PC-9 (cell line): Measurements from ENCODE around the gene OBSCN. TPM values are rescaled to one million over a fixed set of nuclear protein-coding genes. Genes with fewer than 3 reads are reported as not detected.
A peak's percentile ranks its signal among the peaks of the same experiment; 100 is the strongest.

Experiments
- BruUV-seq: library from RNA; stranded (reverse); fragments of 400-500 nt; replicated peaks from 2 replicates; lab custom pipeline; 2021; lab: Mats Ljungman, UMichigan
- CTCF ChIA-PET: fragments of 300-600 bp; sonication (Branson Sonifier 250); formaldehyde crosslinking; loops from one replicate; lab custom pipeline; 2022; ENCODE audit warnings: antibody characterized with exemption; lab: Charles Lee
- POLR2A ChIA-PET: fragments of 300-600 bp; sonication (Branson Sonifier 250); formaldehyde crosslinking; loops from one replicate; lab custom pipeline; 2022; ENCODE audit warnings: antibody characterized with exemption; ENCODE audit not compliant: unreplicated experiment; lab: Charles Lee
- DNase-seq, 2 experiments: peaks; one replicate each; pipeline versions ENCODE4 v3.0.0 to v3.0.0-alpha.2; 2015 to 2022; ENCODE audit warnings: mixed read lengths in 1 of 2
- H2AFZ ChIP-seq: fragments of 200-600 bp; sonication (generic); 2 replicates; pipeline ENCODE4 v1.8.1; 2017; ENCODE audit warnings: antibody characterized with exemption
- H3F3A ChIP-seq: fragments of 200-600 bp; sonication (generic); 2 replicates; pipeline ENCODE4 v1.8.1; 2017; ENCODE audit warnings: antibody characterized with exemption, mild to moderate bottlenecking, low read depth; ENCODE audit not compliant: insufficient read depth
- H3K27ac ChIP-seq: fragments of 200-600 bp; sonication (generic); 2 replicates; pipeline ENCODE4 v1.6.1; 2016; ENCODE audit warnings: mixed run types
- H3K27me3 ChIP-seq: fragments of 200-600 bp; sonication (generic); 2 replicates; pipeline ENCODE4 v1.6.1; 2016; ENCODE audit warnings: low read depth, mixed run types; ENCODE audit not compliant: insufficient read depth
- H3K36me3 ChIP-seq: fragments of 200-600 bp; sonication (generic); 2 replicates; pipeline ENCODE4 v1.6.1; 2016; ENCODE audit warnings: low read depth, mixed run types
- H3K4me1 ChIP-seq: fragments of 200-600 bp; sonication (generic); replicated peaks from 2 replicates; pipeline ENCODE4 v1.6.1; 2016; ENCODE audit warnings: mixed run types; ENCODE audit not compliant: insufficient read depth
- H3K4me2 ChIP-seq: fragments of 200-600 bp; sonication (generic); 2 replicates; pipeline ENCODE4 v1.6.1; 2017; ENCODE audit warnings: mixed run types
- H3K4me3 ChIP-seq: fragments of 200-600 bp; sonication (generic); 2 replicates; pipeline ENCODE4 v1.6.1; 2016; ENCODE audit warnings: mixed run types
- H3K79me2 ChIP-seq: fragments of 200-600 bp; sonication (generic); 2 replicates; pipeline ENCODE4 v1.6.1; 2017; ENCODE audit warnings: low read depth, mixed run types
- H3K9me2 ChIP-seq: fragments of 200-600 bp; sonication (generic); 2 replicates; pipeline ENCODE4 v1.8.1; 2017; ENCODE audit warnings: mild to moderate bottlenecking; ENCODE audit not compliant: insufficient read depth
- H3K9me3 ChIP-seq: fragments of 200-600 bp; sonication (generic); 2 replicates; pipeline ENCODE4 v1.8.1; 2016; ENCODE audit warnings: low read depth; ENCODE audit not compliant: insufficient read depth
- H4K20me1 ChIP-seq: fragments of 200-600 bp; sonication (generic); 2 replicates; pipeline ENCODE4 v1.8.1; 2017; ENCODE audit not compliant: insufficient read depth
- EZH2 ChIP-seq: fragments of 200-600 bp; sonication (generic); IDR thresholded peaks from 2 replicates; pipeline ENCODE4 v1.8.0; 2017; ENCODE audit warnings: antibody characterized with exemption, low read depth
- intact Hi-C: fragments of 100-400 bp; cut with micrococcal nuclease; formaldehyde crosslinking; loops from one replicate; pipeline ENCODE4 v1.10.0; 2022; ENCODE audit not compliant: unreplicated experiment
- total RNA-seq: library from RNA; stranded (reverse); gene quantifications from 2 replicates; pipeline ENCODE4 v1.2.3, GENCODE V29; 2021
- TF ChIP-seq, protein P1 (sequence below): fragments of 200-600 bp; sonication (generic); conservative IDR thresholded peaks from 2 replicates; pipeline ENCODE4 v1.6.1; 2017; ENCODE audit warnings: mixed run types, antibody characterized with exemption, mild to moderate bottlenecking, moderate library complexity

The OBSCN gene
- total RNA-seq, 1 experiment from 2014 or later, result 62.9 TPM

DNA sequence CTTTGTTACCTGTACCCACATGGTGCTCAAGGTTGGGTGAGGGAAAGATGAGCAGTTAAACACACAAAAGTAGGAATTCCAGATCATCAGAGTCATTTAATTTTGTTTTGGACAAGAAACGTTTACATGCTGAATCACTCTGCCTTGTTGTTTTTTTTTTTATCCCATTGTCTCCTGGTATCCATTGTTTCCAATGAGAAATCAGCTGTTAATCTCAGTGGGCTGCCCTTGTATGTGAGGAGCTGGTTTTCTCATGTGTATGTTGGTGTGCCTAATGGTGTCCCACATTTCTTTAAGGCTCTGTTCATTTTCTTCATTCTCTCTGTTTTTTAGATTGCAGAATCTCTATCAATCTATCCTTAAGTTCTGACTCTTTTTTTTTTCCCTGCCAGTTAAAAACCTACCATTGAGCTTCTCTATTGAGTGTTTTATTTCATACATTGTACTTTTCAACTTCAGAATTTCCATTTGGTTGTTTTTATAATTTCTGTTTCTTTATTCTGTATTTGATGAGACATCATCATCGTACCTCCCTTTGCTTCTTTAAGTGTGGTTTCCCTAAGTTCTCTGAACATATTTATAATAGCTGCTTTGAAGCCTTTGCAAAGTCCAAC, 8.8 kb upstream of the OBSCN start:
- no peak for TF ChIP-seq EZH2
- TF ChIP-seq, protein P1, sequence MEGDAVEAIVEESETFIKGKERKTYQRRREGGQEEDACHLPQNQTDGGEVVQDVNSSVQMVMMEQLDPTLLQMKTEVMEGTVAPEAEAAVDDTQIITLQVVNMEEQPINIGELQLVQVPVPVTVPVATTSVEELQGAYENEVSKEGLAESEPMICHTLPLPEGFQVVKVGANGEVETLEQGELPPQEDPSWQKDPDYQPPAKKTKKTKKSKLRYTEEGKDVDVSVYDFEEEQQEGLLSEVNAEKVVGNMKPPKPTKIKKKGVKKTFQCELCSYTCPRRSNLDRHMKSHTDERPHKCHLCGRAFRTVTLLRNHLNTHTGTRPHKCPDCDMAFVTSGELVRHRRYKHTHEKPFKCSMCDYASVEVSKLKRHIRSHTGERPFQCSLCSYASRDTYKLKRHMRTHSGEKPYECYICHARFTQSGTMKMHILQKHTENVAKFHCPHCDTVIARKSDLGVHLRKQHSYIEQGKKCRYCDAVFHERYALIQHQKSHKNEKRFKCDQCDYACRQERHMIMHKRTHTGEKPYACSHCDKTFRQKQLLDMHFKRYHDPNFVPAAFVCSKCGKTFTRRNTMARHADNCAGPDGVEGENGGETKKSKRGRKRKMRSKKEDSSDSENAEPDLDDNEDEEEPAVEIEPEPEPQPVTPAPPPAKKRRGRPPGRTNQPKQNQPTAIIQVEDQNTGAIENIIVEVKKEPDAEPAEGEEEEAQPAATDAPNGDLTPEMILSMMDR, result no peak
- Histone ChIP-seq H3K4me3 (no peak overlapping the region), H2AFZ (no peak overlapping the region), H3K4me2 (no peak overlapping the region), H3K27ac (no peak overlapping the region), H3K9me2 (no peaks in the 10 kb centered on the region), H3K79me2 (no peaks in the 10 kb centered on the region), H3K36me3 (no peaks in the 10 kb centered on the region), H3K4me1 (no peaks in the 10 kb centered on the region), H3K27me3 (no peaks in the 10 kb centered on the region), H3K9me3 (peaks cover 20% of the 10 kb centered on the region), H4K20me1 (no peaks in the 10 kb centered on the region), H3F3A (no peaks in the 10 kb centered on the region)
- BruUV-seq, result no TSS peak
- intact Hi-C loops, result no loop called here
- ChIA-PET CTCF (interaction anchor here (0.6 kb wide), 1 partner anchor 875 kb away, joined by 3 read pairs; no protein-coding TSS in a partner anchor), POLR2A (interaction anchor here (0.6 kb wide), 2 partner anchors 50 to 715 kb away, joined by 10 read pairs; no protein-coding TSS in a partner anchor)
- DNase-seq, result peak in 1 of 2 experiments; percentile 43

DNA sequence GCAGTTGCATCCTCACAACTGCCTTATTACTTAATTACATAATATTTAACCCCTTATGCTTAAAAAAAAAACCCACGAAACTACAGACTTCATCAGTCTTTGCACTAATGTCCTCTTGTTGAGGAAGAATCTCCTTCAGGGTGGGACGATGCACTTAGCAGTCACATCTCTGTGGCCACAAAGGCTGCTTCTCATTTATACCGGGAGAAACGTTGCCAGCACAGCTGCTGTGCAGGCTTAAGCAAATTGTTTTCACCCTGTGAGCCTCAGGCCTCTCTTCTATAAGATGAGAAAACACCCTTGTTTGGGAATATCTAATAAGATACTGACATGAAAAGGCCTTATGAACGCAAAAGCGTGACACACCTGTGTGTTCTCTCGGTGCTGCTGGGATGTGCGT, 2.9 kb upstream of the OBSCN start:
- TF ChIP-seq, protein P1, result no peak
- no peak for TF ChIP-seq EZH2
- ChIA-PET CTCF (interaction anchor here (0.7 kb wide), 1 partner anchor 24 kb away, joined by 3 read pairs; no protein-coding TSS in a partner anchor), POLR2A (no interaction called here)
- TSS peak; percentile 6 for BruUV-seq
- Histone ChIP-seq H3K9me2 (no peaks in the 10 kb centered on the region), H3K4me1 (peaks cover 4% of the 10 kb centered on the region), H3K9me3 (peaks cover 4% of the 10 kb centered on the region; the same call in 1 of the 2 replicates), H3F3A (no peaks in the 10 kb centered on the region; the same call in 1 of the 2 replicates), H3K27ac (no peak overlapping the region), H3K4me2 (no peak overlapping the region), H3K27me3 (no peaks in the 10 kb centered on the region), H3K79me2 (no peaks in the 10 kb centered on the region), H4K20me1 (no peaks in the 10 kb centered on the region), H3K4me3 (no peak overlapping the region), H2AFZ (no peak overlapping the region), H3K36me3 (no peaks in the 10 kb centered on the region)
- no peak for DNase-seq
- intact Hi-C loops, result no loop called here

DNA sequence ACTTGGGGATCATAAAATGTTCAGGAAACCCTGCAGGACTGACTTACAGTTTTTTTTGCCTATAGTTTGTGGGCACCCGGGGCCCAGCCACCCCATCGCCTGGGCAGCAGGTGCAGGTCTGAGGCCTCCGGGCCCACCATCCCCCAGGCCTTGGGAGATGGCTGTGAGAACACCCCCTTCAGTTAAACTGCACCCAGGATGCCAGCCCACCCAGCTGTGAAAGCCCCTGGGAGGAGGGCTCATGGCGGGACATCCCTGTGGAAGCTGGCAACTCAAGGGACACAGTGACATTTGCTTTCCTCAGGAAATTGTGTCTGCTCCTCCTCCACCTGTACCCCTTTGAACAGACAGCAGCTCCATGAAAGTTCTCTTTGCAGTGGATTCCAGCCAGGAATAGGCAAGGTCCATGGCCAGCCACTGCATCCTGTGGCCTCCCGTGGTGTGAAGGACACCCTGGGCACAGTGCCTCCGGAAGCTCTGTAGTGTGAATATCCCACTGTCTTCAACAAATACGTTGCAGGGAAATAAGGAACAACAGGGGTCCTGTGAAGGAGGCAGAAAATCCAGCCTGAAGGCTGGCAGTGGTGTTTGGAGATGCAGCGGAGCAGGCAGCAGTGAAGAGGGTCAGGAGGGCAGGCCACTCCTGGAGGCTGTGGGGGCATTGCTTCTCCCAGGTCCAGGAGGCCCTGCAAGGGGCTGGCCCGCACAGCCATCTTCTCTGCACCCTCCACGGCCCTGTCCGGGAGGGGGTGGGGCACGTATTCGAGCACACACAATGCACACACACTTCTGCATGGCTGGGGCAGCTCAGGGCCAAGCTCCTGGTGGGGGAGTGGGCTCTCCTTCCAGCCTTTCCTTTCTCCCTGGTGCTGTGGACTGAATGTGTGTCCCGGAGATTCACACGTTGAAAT, 2.1 kb upstream of the OBSCN start:
- intact Hi-C loops, result no loop called here
- DNase-seq, result no peak
- no peaks in the 10 kb centered on the region for H3K36me3 ChIP-seq
- H3K79me2 ChIP-seq, result no peaks in the 10 kb centered on the region
- H2AFZ ChIP-seq, result no peak overlapping the region
- no peaks in the 10 kb centered on the region for H3K27me3 ChIP-seq
- H3K9me3 ChIP-seq, result no peaks in the 10 kb centered on the region
- no peak overlapping the region for H3K27ac ChIP-seq
- H3K4me1 ChIP-seq, result peaks cover 9% of the 10 kb centered on the region
- no TSS peak for BruUV-seq
- H3K4me3 ChIP-seq, result no peak overlapping the region
- H4K20me1 ChIP-seq, result no peaks in the 10 kb centered on the region
- CTCF ChIA-PET, result no interaction called here
- H3K9me2 ChIP-seq, result no peaks in the 10 kb centered on the region
- POLR2A ChIA-PET, result no interaction called here
- TF ChIP-seq, protein P1, result no peak
- TF ChIP-seq EZH2, result no peak
- H3F3A ChIP-seq, result peaks cover 2% of the 10 kb centered on the region
- no peak overlapping the region for H3K4me2 ChIP-seq
